Activated CD4-positive, alpha-beta T cell treated with anti-CD3 and anti-CD28 coated beads, Interleukin-2, amount 50 U/mL, for 1 hour (primary cell): ENCODE data around the gene AMOTL2.

Experiments
- DNase-seq: peaks from one replicate; pipeline ENCODE4 v3.0.0-alpha.2; 2020

AMOTL2 gene

DNA sequence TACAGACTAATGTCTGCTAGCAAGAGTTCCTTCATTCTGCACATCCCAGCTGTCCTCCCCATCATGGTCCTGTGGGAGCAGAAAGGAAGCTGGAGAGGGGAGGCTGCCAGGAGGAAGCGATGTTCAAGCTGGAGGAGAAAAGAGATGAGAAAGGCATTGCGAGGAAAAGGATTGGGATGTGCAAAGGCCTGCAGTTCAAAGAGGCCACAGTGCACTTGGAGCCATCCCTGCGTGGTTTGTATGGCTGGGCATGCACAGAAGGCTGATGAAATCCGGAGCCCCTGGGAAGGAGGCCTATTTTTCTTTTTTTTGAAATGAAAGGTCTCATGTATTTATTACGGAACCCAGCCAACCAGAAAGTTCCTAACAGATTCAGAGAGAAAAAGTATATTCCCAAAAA lies 22.8 kb downstream of the AMOTL2 start:
- DNase-seq: no peak

DNA sequence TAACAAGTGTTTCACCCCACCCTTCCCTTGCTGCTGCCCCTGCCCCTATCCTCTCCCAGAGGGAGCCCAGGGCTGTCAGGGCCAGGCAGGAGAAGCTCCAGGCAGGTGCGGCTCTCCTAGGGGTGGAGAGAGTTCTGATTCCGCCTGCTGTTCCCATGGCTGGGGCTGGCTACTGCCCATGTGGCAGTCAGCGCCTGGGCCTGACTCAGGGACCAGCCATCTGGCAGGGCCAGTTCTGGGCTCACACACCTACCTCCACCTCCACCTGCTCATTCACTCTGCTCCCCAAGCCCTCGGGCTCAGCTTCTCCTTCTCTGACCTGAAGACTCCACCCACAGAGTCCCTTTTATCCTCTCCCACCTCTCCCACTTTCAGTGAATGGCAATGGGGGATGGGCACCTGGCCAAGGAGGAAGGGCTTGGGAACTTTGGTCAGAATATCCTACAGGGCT lies 23.4 kb downstream of the AMOTL2 start:
- no peak for DNase-seq

GRCh38 chr3:134350266-134350665 lies 24.0 kb downstream of the AMOTL2 start:
- DNase-seq: no peak

- DNase-seq: no peak
Observed at GRCh38 chr3:134348524-134348923, 25.7 kb downstream of the AMOTL2 start.

- DNase-seq: no peak
Observed at GRCh38 chr3:134347551-134347950, 26.7 kb downstream of the AMOTL2 start.

DNA sequence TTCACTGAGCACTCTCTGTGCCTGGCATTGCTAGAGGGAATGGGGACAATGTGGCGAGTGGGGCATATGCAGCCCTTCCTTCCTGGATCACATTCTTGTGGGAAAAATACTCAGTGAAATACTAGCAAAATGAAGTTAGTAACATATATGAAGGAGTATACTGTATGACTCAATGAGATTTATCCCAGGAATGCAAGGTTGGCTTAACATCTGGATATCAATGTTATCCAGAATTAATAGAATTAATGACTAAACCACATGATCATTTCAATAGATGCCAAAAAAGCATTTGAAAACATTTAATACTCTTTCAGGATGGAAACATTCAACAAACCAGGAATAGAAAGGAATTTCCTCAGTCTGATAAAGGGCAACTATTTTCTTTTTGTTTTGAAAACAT lies 27.5 kb downstream of the AMOTL2 start:
- DNase-seq: no peak

GRCh38 chr3:134345202-134345601 lies 29.0 kb downstream of the AMOTL2 start:
- no peak for DNase-seq

GRCh38 chr3:134344560-134344959 lies 29.7 kb downstream of the AMOTL2 start:
- DNase-seq: no peak

DNA sequence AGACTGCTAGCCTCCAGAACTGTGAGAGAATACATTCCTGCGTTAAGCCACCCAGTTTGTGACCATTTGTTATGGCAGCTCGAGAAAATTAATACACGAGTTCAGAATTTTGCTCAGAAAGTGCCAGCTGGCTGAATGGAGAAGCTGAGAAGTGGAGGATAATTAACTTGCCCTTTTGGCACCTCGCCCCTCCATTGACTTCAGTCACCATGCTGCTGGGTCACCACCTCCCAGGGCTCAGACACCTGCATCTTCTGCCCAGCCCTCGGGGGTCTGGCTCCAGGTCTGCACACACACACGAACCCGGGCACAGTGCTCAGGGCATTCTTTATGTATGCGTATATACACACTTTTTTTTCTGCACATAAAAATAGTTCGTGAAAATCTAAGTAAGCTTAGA lies 32.0 kb downstream of the AMOTL2 start:
- no peak for DNase-seq

DNA sequence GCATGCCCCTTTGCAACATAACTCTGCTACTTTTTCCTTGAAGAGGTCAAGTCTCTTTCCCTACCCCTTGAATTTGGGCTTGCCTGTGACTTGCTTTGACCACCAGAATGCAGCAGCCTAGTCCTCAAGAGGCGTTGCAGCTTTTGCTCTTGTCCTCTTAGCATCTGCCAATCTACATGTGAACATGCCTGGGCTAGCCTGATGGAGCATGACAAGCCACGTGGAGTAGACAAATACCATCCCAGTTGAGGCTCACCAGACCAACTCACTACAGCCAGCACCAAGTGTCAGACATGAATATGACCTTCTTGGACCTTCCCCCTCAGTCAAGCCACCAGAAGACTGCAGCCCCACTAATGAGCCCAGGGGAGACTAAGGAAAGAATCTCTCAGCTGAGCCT lies 32.9 kb downstream of the AMOTL2 start:
- DNase-seq: no peak

DNA sequence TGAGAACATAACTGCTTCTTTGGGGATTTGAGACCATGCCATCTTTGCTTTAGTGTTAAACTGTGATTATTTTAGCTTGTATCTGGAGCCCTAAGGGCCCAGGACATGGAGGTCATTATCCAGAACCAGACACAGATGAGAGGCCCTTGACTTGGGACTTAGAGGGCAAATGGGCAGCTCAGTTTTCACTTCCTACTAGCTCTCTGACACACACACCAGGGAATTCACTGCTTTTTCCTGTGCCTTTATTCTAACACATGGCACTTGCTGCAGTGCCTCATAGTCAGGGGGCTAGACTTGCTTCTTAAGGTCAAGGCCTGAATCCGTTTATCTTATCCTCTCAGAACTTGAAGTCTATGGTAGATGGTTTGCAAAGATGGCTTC lies 33.3 kb downstream of the AMOTL2 start:
- no peak for DNase-seq

- DNase-seq: no peak
Observed at GRCh38 chr3:134340362-134340981, 33.8 kb downstream of the AMOTL2 start.

- DNase-seq: no peak
Observed at GRCh38 chr3:134339913-134340312, 34.3 kb downstream of the AMOTL2 start.

DNA sequence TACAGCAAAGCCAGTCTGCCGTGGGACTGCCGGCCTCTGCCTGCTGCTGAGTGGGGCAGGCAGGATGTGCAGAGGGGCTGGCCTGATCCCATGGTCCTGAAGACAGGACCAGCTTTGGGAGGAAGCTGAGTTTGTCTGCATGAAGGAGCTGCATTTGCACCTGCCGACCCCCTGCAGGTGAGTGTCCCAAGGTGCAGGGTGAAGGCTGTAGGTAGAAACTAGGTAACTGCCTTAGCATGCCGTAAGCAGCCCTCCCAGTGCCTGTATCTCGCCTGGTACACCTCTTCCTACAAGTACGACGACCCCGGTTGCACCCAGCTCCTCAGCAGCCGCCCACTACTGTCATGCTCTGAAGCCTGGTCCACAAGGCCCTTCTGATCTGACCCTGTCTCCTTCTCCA lies 34.9 kb downstream of the AMOTL2 start:
- no peak for DNase-seq

DNA sequence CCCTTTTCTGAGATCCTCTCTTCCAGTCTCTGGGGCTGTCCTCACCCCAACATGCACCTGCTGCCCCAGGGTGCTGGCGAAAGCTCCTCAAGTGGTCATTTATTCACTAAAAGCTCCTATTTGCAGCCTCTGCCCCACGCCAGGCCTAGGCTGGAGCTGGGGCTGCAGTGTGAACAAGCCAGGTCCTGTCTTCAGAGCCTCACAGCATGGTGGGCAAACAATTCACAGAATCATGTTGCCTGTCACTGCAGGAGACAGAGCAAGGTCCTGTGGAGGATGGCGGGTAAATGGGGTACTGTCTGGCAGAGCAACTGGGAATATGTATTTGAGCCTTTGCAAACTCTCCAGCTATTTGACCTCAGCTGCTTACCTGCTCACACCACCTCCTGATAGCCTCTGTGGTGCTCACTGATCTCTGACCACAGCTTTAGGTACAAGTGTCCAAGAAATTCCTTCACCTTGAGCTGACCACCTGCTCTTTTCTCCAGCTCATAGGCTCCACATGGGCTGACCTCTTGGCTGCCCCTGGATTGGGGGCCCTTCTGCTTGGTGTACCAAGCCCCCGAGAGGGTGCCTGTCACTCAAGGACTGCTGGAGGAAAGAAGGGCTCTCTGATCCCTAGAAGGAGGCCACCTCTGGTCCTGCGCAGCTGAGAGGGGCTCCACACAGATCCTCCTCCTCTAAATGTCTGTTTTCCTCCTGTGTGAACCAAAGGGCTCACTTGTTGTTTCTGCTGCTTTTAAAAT lies 35.6 kb downstream of the AMOTL2 start:
- DNase-seq: no peak

DNA sequence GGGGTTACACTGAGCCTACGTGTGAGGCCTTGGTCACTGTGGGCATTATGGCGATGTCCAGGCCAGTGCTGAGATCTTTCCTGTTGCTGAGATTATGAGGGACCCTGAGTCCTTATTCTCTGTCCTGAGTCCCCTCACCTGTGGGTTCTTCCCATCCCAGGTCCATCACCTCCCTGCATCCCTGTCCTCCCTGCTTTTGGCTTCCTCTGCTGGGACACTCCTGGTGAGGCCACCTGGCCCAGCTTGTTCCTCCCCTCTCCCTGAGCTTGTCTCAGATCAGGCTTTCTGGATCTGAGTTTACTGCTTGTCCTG lies 36.1 kb downstream of the AMOTL2 start:
- DNase-seq: no peak

DNA sequence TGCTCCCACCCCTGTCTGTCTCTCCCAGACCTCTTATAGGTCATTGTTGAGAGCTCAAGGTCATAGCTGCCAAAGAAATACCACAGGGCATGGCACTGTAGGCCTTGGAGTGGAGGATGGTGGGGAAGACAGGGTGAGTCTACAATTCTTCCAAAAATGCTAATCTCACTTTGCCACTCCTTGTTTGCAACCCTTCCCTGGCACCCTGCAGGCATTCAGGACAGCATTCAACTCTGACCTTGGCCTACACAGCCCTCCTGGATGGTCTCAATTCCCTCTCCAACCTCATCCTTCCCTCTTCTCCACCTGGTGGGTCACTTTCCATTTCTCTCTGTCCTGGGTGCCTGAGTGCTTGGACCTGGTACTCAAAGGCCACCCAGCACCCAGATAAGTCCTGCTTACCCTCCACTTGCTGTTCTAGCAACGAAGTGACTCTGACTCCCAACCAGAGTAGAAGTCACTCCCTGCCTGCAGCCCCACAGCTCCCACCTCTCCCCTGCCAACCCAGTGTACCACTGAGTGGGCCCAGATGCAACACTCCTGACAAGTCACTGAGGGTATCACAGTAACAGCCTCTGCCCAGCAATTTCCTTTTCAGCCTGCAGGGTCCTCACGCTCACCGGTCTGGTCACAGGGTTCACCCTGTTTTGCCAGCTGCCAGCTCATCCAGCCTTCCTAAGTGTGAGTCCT lies 36.6 kb downstream of the AMOTL2 start:
- DNase-seq: no peak

GRCh38 chr3:134337071-134337482 lies 37.2 kb downstream of the AMOTL2 start:
- no peak for DNase-seq

- DNase-seq: no peak
Observed at GRCh38 chr3:134336587-134336986, 37.7 kb downstream of the AMOTL2 start.

DNA sequence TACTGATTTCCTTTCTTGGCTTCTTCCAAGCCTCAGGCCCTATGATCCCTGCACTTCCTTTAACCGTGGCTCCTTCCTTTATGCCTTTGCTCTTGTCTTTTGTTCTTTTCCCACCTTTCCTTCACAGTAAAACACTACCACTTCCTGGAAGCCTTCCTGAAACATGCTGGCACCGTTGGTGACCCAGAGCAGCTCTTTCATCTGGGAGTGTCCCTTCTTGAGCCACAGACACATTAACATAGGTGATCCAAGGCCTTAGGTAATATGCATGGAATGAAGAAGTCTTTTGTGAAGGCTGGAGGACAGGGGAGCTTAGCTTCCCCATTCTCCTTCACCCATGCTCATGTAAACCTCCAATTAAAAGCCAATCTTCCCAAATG lies 39.4 kb downstream of the AMOTL2 start:
- DNase-seq: no peak

DNA sequence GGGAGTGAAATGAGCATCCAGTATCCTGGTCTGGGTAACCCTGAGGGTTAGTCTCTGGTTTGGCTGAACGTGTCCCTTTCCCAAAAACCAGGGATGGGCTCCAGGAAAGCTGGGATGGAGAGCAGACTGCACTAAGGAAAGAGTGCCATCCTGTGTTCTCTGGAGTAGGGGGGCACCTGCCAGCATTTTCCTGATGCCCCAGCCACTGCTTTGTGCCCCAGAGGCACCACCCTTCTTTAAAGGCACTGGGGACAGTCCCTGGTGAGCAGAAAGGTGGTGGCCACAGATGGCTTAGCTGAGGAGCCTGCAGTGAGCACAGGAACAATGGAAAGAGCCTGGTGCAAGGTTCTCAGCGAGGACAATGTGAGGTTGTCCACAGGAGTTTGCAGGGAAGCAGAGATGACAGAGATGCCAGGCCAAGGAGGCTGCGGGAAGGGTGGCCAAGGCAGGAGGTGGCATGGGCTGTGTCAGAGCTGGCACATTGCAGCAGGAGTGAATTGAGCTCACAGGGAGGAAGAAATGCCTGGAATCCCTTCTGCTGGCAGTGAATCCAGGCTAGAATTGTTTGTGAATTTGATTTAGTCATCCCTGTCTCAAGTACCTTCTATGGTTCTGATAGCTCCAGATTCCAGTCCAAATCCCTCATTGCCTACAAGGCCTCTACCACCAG lies 39.9 kb downstream of the AMOTL2 start:
- DNase-seq: no peak

GRCh38 chr3:134333522-134334181 lies 40.6 kb downstream of the AMOTL2 start:
- DNase-seq: no peak

GRCh38 chr3:134332344-134332743 lies 41.9 kb downstream of the AMOTL2 start:
- no peak for DNase-seq
